Measurements from ENCODE around the gene ASB4.

GRCh38 chr7:95436407-95436806 lies 49.3 kb upstream of the ASB4 start:
- peak; percentile 14 for TF ChIP-seq POLR2A (IDR thresholded peaks at IDR 0.05; ENCODE audit: low read length)
- TF ChIP-seq GATA1 (IDR thresholded peaks at IDR 0.05; ENCODE audit: low read depth, low read length): no peak
